ENCODE measurements around the gene PSMA7.
"Not testable (repeated sequence)": the region's sequence is repeated elsewhere in the genome, so short reads cannot be mapped to it uniquely, and the experiment has no call there.

The PSMA7 gene

GRCh38 chr20:62118113-62119043 is 24.8 kb downstream of the PSMA7 start:
- no peak for DNase-seq

- no peak for DNase-seq
Measured at GRCh38 chr20:62117658-62118057, 25.5 kb downstream of the PSMA7 start.

- no peak for DNase-seq
Measured at GRCh38 chr20:62117362-62117646, 25.9 kb downstream of the PSMA7 start.

- DNase-seq: no peak
Measured at GRCh38 chr20:62116558-62117361, 26.4 kb downstream of the PSMA7 start.

GRCh38 chr20:62115800-62116407 is 27.3 kb downstream of the PSMA7 start:
- DNase-seq: not testable (repeated sequence)

GRCh38 chr20:62114894-62115293 is 28.3 kb downstream of the PSMA7 start:
- no peak for DNase-seq

- no peak for DNase-seq
Measured at GRCh38 chr20:62112368-62112767, 30.8 kb downstream of the PSMA7 start.

- DNase-seq: peak in 1 of 2 experiments; percentile 32
Measured at GRCh38 chr20:62111148-62111547, 32.0 kb downstream of the PSMA7 start.

- DNase-seq: no peak
Measured at GRCh38 chr20:62105592-62105991, 37.6 kb downstream of the PSMA7 start.

- no peak for DNase-seq
Measured at GRCh38 chr20:62104791-62105345, 38.3 kb downstream of the PSMA7 start.

GRCh38 chr20:62104234-62104789 is 38.9 kb downstream of the PSMA7 start:
- no peak for DNase-seq

GRCh38 chr20:62103508-62104233 is 39.5 kb downstream of the PSMA7 start:
- DNase-seq: no peak

GRCh38 chr20:62101078-62101477 is 42.1 kb downstream of the PSMA7 start:
- DNase-seq: no peak

- DNase-seq: no peak
Measured at GRCh38 chr20:62097881-62098407, 45.2 kb downstream of the PSMA7 start.

GRCh38 chr20:62096421-62097380 is 46.5 kb downstream of the PSMA7 start:
- DNase-seq: no peak

GRCh38 chr20:62089393-62089792 is 53.8 kb downstream of the PSMA7 start:
- DNase-seq: no peak

GRCh38 chr20:62088258-62089127 is 54.7 kb downstream of the PSMA7 start:
- DNase-seq: no peak

- DNase-seq: no peak
Measured at GRCh38 chr20:62087632-62088031, 55.6 kb downstream of the PSMA7 start.

- DNase-seq: no peak
Measured at GRCh38 chr20:62087227-62087626, 56.0 kb downstream of the PSMA7 start.
